Breast epithelium (tissue), 4 donors: ENCODE measurements around the gene HOXA5. TPM values are rescaled to one million over a fixed set of nuclear protein-coding genes. Genes with fewer than 3 reads are reported as not detected.

ENCODE experiments used
- DNase-seq, 2 donors: peaks; one replicate each; pipeline ENCODE4 v3.0.0-alpha.2; 2019; ENCODE audit warnings: low spot score in 2 of 2
- H3K27ac ChIP-seq, 2 donors: fragments of 200-600 bp; sonication (generic) in 1 of 2; one replicate each; pipeline ENCODE4 v1.5.1; 2016 to 2019; ENCODE audit warnings: mild to moderate bottlenecking in 1 of 2
- H3K27me3 ChIP-seq, 2 donors: fragments of 200-600 bp; sonication (generic) in 1 of 2; one replicate each; pipeline versions ENCODE4 v1.5.1 to v1.6.0; 2017 to 2019; ENCODE audit warnings: control low read depth in 1 of 2, mild to moderate bottlenecking in 1 of 2
- H3K36me3 ChIP-seq: fragments of 200-600 bp; one replicate; pipeline ENCODE4 v1.5.1; 2019
- H3K4me1 ChIP-seq, 2 donors: fragments of 200-600 bp; sonication (generic); one replicate each; pipeline ENCODE4 v1.5.1; 2016 to 2019; ENCODE audit warnings: control low read depth in 1 of 2
- H3K4me3 ChIP-seq, 3 donors: fragments of 200-600 bp; sonication (generic); 1 replicate in 2 of 3; 2 replicates in 1 of 3; pipeline ENCODE4 v1.5.1; 2016 to 2019; ENCODE audit warnings: mild to moderate bottlenecking in 3 of 3, moderate library complexity in 2 of 3
- H3K9me3 ChIP-seq, 2 donors: fragments of 200-600 bp; sonication (generic) in 1 of 2; one replicate each; pipeline ENCODE4 v1.5.1; 2016 to 2019; ENCODE audit warnings: control low read depth in 1 of 2
- POLR2A ChIP-seq: fragments of 450-650 bp; IDR thresholded peaks from one replicate; pipeline ENCODE4 v1.6.1; 2016; ENCODE audit warnings: antibody characterized with exemption, mild to moderate bottlenecking, moderate library complexity
- POLR2AphosphoS5 ChIP-seq, 3 donors: sonication (generic); formaldehyde crosslinking; IDR thresholded peaks; one replicate each; pipeline ENCODE4 v1.6.1; 2017; ENCODE audit warnings: antibody characterized with exemption in 3 of 3
- intact Hi-C: fragments of 100-400 bp; cut with DNase I; formaldehyde crosslinking; loops from one replicate; pipeline ENCODE4 v1.15.1; 2023; ENCODE audit warnings: low total_unique reads
- total RNA-seq, 3 donors: library from RNA; depleted of rRNA; stranded (reverse); fragments of >200 nt; gene quantifications; one replicate each; pipeline ENCODE4 v1.1.0, GENCODE V29; 2016
- TF ChIP-seq, protein P1 (sequence below), 3 donors: fragments of 450-650 bp; IDR thresholded peaks; one replicate each; pipeline ENCODE4 v1.5.1; 2016 to 2017; ENCODE audit warnings: antibody characterized with exemption in 3 of 3, mild to moderate bottlenecking in 3 of 3, moderate library complexity in 3 of 3

HOXA5 gene
- total RNA-seq, 3 donors from 2014 or later: 11.5 to 48.7 (median 22.6) TPM

DNA sequence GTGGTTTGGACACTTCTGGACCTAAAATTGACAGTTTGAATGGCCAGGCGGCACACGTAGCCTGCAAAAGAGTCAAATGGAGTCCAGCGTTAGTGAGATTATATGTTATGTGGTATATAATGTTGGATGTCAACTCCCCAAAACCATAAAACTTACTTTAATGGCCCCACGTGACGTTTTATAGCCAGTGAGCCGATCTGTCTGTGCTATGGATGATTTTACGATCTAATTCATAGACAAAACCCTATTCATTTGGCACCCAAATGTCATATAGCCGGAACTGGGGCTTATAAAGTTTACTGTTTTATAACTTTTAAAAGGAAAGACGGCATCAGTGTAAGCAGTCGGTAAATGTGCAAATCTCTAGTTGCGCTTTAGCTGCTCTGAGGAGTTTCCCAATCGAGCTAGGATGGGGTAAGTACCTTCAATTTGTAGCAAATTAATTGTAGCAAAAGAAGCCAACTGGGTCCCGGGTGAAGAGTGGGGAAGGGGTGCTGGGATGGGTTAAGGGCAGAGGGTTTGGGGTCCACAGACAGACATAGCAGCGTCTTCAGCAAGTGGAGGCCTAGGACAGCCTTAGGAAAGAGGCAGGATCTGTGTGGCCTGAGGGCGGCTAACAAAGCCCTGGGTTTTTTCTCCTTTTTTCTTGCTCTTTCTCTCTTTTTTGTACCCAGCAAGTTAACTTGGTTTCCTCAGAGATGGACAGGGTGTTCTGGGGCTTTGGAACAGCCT, 3.2 kb downstream of the HOXA5 start:
- Histone ChIP-seq H3K4me3 (peak overlapping the region; percentile 23 to 80 (median 75)), H3K36me3 (no peaks in the 10 kb centered on the region), H3K27ac (peak overlapping the region; percentile 95 to 96), H3K4me1 (peaks cover 4 to 6% of the 10 kb centered on the region in 2 donors), H3K27me3 (peaks cover 0 to 6% of the 10 kb centered on the region in 2 donors), H3K9me3 (no peaks in the 10 kb centered on the region)
- peak in 1 of 2 donors; percentile 10 for DNase-seq
- intact Hi-C loops: loop anchor here (5.0 kb wide), 2 partner anchors 43 to 283 kb away; partner anchors contain the start of gene HOXA1
- TF ChIP-seq POLR2A (no peak), POLR2AphosphoS5 (IDR thresholded peaks at IDR 0.05) (no peak)
- TF ChIP-seq, protein P1, sequence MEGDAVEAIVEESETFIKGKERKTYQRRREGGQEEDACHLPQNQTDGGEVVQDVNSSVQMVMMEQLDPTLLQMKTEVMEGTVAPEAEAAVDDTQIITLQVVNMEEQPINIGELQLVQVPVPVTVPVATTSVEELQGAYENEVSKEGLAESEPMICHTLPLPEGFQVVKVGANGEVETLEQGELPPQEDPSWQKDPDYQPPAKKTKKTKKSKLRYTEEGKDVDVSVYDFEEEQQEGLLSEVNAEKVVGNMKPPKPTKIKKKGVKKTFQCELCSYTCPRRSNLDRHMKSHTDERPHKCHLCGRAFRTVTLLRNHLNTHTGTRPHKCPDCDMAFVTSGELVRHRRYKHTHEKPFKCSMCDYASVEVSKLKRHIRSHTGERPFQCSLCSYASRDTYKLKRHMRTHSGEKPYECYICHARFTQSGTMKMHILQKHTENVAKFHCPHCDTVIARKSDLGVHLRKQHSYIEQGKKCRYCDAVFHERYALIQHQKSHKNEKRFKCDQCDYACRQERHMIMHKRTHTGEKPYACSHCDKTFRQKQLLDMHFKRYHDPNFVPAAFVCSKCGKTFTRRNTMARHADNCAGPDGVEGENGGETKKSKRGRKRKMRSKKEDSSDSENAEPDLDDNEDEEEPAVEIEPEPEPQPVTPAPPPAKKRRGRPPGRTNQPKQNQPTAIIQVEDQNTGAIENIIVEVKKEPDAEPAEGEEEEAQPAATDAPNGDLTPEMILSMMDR (IDR thresholded peaks at IDR 0.05): no peak

DNA sequence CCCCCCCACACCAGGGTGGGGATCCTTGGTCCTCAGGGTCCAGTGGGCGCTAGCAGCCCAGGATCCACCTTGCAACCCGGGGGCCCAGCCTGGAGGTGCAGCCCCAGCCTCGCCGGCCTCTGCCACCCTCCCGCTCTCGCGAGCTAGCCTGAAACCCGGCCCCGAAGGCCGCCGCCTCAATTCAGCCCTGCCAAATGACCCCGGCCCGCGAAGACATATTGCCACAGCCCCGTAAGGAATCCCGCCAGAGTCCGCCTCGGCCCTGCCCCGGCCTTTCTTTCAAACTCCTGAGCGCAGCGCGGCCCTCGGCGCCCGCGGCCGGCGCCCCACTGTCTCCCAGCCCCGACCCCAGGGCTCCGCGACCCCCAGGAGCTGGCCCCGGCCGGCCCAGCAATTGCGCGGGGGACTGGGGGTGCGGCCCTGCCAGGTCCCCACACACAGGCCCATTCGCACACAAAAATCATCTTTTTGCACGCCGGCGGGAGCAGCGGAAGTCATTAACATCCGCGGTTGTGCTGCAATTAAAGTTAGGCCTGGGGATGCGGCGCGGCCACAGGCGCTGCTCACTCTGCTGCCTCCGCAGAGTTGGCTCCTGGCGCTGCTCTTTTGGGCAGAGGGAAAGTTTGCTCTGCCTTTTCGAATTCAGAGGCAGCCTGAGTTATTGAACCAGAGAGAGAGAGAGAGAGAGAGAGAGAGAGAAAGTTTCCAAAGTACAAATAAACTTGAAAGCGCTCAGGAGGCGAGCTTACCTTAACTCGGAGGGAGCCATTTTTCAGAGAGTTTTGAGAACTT, 4.0 kb downstream of the HOXA5 start:
- Histone ChIP-seq H3K4me3 (peak overlapping the region; percentile 23 to 80 (median 75)), H3K36me3 (no peaks in the 10 kb centered on the region), H3K27me3 (peaks cover 0 to 6% of the 10 kb centered on the region in 2 donors), H3K9me3 (no peaks in the 10 kb centered on the region), H3K27ac (peak overlapping the region; percentile 95 to 96), H3K4me1 (peaks cover 4 to 6% of the 10 kb centered on the region in 2 donors)
- intact Hi-C loops: loop anchor here (5.0 kb wide), 2 partner anchors 42 to 282 kb away; partner anchors contain the start of gene HOXA1
- peak in 1 of 2 donors; percentile 19 for DNase-seq
- TF ChIP-seq, protein P1 (IDR thresholded peaks at IDR 0.05): no peak
- TF ChIP-seq POLR2AphosphoS5 (IDR thresholded peaks at IDR 0.05) (no peak), POLR2A (no peak)

- Histone ChIP-seq H3K27ac (peak overlapping the region; percentile 95 to 96), H3K27me3 (peaks cover 0 to 3% of the 10 kb centered on the region in 2 donors), H3K4me1 (peaks cover 4 to 6% of the 10 kb centered on the region in 2 donors), H3K36me3 (no peaks in the 10 kb centered on the region), H3K9me3 (no peaks in the 10 kb centered on the region), H3K4me3 (peak overlapping the region; percentile 23 to 80 (median 75))
- intact Hi-C loops: no loop called here
- TF ChIP-seq, protein P1 (IDR thresholded peaks at IDR 0.05): no peak
- no peak for TF ChIP-seq POLR2AphosphoS5 (IDR thresholded peaks at IDR 0.05)
- no peak for TF ChIP-seq POLR2A
- peak in 1 of 2 donors; percentile 3 for DNase-seq
Observed at GRCh38 chr7:27138985-27139333, 4.5 kb downstream of the HOXA5 start.

- H3K27ac ChIP-seq: peak overlapping the region; percentile 95 to 96
- H3K4me3 ChIP-seq: peak overlapping the region in 2 of 3 donors; percentile 75 to 80
- no peaks in the 10 kb centered on the region for H3K27me3 ChIP-seq
- TF ChIP-seq POLR2AphosphoS5 (IDR thresholded peaks at IDR 0.05) (no peak), POLR2A (no peak)
- TF ChIP-seq, protein P1 (IDR thresholded peaks at IDR 0.05): no peak
- no peaks in the 10 kb centered on the region for H3K9me3 ChIP-seq
- H3K4me1 ChIP-seq: peaks cover 0 to 6% of the 10 kb centered on the region in 2 donors
- intact Hi-C loops: no loop called here
- peak in 1 of 2 donors; percentile 16 for DNase-seq
- H3K36me3 ChIP-seq: no peaks in the 10 kb centered on the region
Observed at GRCh38 chr7:27138472-27138871, 5.0 kb downstream of the HOXA5 start.
